Measurements from ENCODE around the gene ZDHHC7. TPM values are rescaled to one million over a fixed set of nuclear protein-coding genes. Genes with fewer than 3 reads are reported as not detected.
"Not testable (repeated sequence)": the region's sequence is repeated elsewhere in the genome, so short reads cannot be mapped to it uniquely, and the experiment has no call there.

The ZDHHC7 gene
- total RNA-seq, 6 experiments from 2014 or later, result 73.9 to 90.4 (median 78.1) TPM

DNA sequence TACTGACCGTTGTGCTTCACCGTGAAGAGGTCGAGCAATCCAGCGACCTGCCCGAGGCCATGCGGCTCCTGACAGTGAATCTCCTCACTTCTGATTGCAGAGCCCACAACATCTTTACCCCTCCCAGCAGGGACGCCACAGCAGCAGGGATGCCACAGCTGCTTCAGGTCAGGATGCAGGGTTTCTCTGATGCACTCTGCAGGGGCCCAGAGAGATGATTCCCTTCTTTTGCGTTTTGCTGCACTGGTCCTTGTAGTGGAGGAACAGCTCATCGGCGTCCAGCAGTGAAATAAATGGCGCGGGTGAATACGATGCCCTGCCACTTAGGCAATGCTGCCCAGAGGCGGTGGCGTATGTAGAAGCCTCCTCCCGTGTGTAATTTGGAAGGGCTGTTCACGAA is 21.8 kb upstream of the ZDHHC7 start:
- Mint-ChIP-seq H3K27ac (no peak overlapping the region), H3K4me1 (ENCODE audit: low read depth) (peaks cover 31% of the 10 kb centered on the region), H3K9me3 (no peaks in the 10 kb centered on the region), H3K36me3 (ENCODE audit: low read depth) (peaks cover 11% of the 10 kb centered on the region; the same call in 1 of the 2 replicates), H3K27me3 (ENCODE audit: insufficient read depth) (peaks cover 3% of the 10 kb centered on the region), H3K4me3 (no peak overlapping the region)
- no peak for DNase-seq
- TF ChIP-seq, protein P1, sequence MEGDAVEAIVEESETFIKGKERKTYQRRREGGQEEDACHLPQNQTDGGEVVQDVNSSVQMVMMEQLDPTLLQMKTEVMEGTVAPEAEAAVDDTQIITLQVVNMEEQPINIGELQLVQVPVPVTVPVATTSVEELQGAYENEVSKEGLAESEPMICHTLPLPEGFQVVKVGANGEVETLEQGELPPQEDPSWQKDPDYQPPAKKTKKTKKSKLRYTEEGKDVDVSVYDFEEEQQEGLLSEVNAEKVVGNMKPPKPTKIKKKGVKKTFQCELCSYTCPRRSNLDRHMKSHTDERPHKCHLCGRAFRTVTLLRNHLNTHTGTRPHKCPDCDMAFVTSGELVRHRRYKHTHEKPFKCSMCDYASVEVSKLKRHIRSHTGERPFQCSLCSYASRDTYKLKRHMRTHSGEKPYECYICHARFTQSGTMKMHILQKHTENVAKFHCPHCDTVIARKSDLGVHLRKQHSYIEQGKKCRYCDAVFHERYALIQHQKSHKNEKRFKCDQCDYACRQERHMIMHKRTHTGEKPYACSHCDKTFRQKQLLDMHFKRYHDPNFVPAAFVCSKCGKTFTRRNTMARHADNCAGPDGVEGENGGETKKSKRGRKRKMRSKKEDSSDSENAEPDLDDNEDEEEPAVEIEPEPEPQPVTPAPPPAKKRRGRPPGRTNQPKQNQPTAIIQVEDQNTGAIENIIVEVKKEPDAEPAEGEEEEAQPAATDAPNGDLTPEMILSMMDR (IDR thresholded peaks at IDR 0.05), result no peak

- H3K9me3 Mint-ChIP-seq; H3K4me3 Mint-ChIP-seq; H3K27me3 Mint-ChIP-seq (ENCODE audit: insufficient read depth); H3K36me3 Mint-ChIP-seq (ENCODE audit: low read depth); H3K27ac Mint-ChIP-seq; DNase-seq: not testable (repeated sequence)
- H3K4me1 Mint-ChIP-seq (ENCODE audit: low read depth), result peaks cover 29% of the 10 kb centered on the region
Observed at GRCh38 chr16:85032187-85032586, 20.9 kb upstream of the ZDHHC7 start.

- H3K4me1 Mint-ChIP-seq (ENCODE audit: low read depth), result peaks cover 29% of the 10 kb centered on the region
- TF ChIP-seq, protein P1 (IDR thresholded peaks at IDR 0.05), result no peak
- H3K9me3 Mint-ChIP-seq, result no peaks in the 10 kb centered on the region
- no peak for DNase-seq
- H3K27me3 Mint-ChIP-seq (ENCODE audit: insufficient read depth), result peaks cover 7% of the 10 kb centered on the region
- no peak overlapping the region for H3K27ac Mint-ChIP-seq
- H3K36me3 Mint-ChIP-seq (ENCODE audit: low read depth), result peaks cover 5% of the 10 kb centered on the region; the same call in 1 of the 2 replicates
- no peak overlapping the region for H3K4me3 Mint-ChIP-seq
Observed at GRCh38 chr16:85031451-85031850, 20.1 kb upstream of the ZDHHC7 start.

DNA sequence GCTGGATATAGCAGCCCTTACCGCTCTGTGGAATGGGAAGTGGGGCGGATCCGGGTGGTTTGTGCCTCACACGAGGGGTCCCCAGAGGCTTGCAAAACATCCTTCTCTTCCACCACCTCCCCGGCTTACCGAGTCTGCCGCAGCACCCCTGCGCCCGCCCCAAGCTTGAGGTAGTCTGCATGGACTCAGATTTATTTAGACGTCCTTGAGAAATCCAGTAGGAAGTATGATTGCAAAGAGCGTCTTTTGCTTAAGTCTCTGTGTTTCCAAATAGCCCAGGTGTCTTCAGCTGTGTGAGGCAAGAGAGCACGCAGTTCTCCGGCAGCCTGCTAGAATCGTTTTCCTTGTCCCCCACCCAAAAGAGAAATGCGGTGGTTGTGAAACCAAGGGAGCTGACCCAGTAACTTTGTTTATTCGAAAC is 18.7 kb upstream of the ZDHHC7 start:
- Mint-ChIP-seq H3K9me3 (no peaks in the 10 kb centered on the region), H3K4me1 (ENCODE audit: low read depth) (peaks cover 40% of the 10 kb centered on the region), H3K27ac (no peak overlapping the region), H3K36me3 (ENCODE audit: low read depth) (peaks cover 5% of the 10 kb centered on the region; the same call in 1 of the 2 replicates), H3K27me3 (ENCODE audit: insufficient read depth) (peaks cover 6% of the 10 kb centered on the region), H3K4me3 (no peak overlapping the region)
- TF ChIP-seq, protein P1 (IDR thresholded peaks at IDR 0.05), result no peak
- no peak for DNase-seq

DNA sequence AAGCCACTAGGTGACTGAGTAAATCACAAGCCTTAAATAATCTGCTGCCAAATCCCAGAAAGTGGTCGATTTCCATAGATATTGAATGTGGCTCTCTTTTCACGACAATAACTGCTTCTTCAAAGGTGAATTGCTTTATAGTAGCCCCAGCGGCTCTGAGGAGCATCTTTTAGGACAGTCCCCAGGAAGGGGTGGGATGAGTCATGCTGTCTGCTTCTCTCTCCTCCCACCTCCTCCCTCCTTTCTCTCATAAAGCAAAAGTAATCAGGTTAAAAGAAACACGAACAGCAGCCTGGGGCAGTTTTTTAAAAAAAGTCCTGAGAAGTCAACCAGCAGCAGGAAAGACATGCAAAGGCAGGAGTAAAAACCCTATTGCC is 18.1 kb upstream of the ZDHHC7 start:
- H3K9me3 Mint-ChIP-seq, result no peaks in the 10 kb centered on the region
- H3K4me3 Mint-ChIP-seq, result peak overlapping the region; percentile 82
- DNase-seq, result peak; percentile 78
- H3K27ac Mint-ChIP-seq, result peak overlapping the region; percentile 81
- peaks cover 5% of the 10 kb centered on the region; the same call in 1 of the 2 replicates for H3K36me3 Mint-ChIP-seq (ENCODE audit: low read depth)
- H3K27me3 Mint-ChIP-seq (ENCODE audit: insufficient read depth), result peaks cover 6% of the 10 kb centered on the region; the same call in 1 of the 2 replicates
- TF ChIP-seq, protein P1 (IDR thresholded peaks at IDR 0.05), result no peak
- H3K4me1 Mint-ChIP-seq (ENCODE audit: low read depth), result peaks cover 40% of the 10 kb centered on the region

DNA sequence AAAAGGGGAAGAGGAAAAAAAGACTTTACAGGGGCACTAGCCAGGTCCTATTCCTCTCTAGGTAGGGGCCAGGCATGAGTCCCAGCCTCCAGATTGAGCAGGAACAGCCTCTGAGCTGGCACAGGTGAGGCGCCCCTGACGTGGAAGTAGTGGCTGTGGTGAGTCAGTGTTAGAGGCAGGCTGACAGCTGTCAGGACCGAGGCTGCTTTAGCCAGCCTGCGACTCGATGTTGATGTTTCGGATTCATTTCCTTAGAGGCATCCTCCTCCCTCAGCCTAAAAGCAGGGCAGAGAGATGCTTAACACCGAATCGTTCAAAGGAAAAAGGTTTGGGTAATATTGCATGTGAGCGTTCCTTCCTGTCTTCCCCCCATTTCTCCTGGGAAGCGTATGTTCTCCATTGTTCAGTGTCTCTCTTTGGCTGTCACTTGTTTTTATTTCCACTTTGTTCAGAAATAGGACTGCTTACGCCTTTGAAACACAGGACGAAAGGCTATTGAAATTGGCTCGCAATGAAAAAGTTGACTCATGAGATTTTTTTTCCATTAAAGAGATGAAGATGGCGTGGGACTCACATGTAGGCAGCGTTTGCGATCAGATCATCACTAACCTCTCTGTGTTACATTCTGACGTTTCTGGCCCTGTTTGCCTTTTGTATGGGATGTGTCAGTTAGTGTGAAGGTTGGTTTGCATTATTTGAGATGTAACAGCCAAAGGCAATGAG is 17.5 kb upstream of the ZDHHC7 start:
- H3K27ac Mint-ChIP-seq, result peak overlapping the region; percentile 81
- H3K27me3 Mint-ChIP-seq (ENCODE audit: insufficient read depth), result peaks cover 6% of the 10 kb centered on the region; the same call in 1 of the 2 replicates
- H3K36me3 Mint-ChIP-seq (ENCODE audit: low read depth), result peaks cover 5% of the 10 kb centered on the region; the same call in 1 of the 2 replicates
- peak; percentile 62 for DNase-seq
- H3K9me3 Mint-ChIP-seq, result no peaks in the 10 kb centered on the region
- H3K4me3 Mint-ChIP-seq, result peak overlapping the region; percentile 82
- TF ChIP-seq, protein P1 (IDR thresholded peaks at IDR 0.05), result no peak
- H3K4me1 Mint-ChIP-seq (ENCODE audit: low read depth), result peaks cover 40% of the 10 kb centered on the region

All from HFFc6 (cell line).